GM12864 (cell line): ENCODE data around the gene ASCC3.

Experiments used
- DNase-seq: peaks from one replicate; pipeline ENCODE4 v3.0.0-alpha.2; 2011; ENCODE audit warnings: low read depth
- H3K4me3 ChIP-seq: 2 replicates; pipeline ENCODE4 v1.5.1; 2011; ENCODE audit warnings: mild to moderate bottlenecking, low read depth, low read length, control low read depth
- CTCF ChIP-seq: IDR thresholded peaks from 2 replicates; pipeline ENCODE4 v1.5.1; 2011; ENCODE audit warnings: low read depth, mild to moderate bottlenecking, moderate library complexity, low read length, control low read depth, inconsistent platforms; ENCODE audit errors: missing control alignments

The ASCC3 gene

GRCh38 chr6:100862063-100862462 is 19.1 kb downstream of the ASCC3 start:
- no peak for DNase-seq
- no peak overlapping the region for H3K4me3 ChIP-seq
- no peak for TF ChIP-seq CTCF

- TF ChIP-seq CTCF, result no peak
- no peak overlapping the region for H3K4me3 ChIP-seq
- no peak for DNase-seq
These were observed 25.0 kb downstream of the ASCC3 start for GRCh38 chr6:100856146-100856545.

DNA sequence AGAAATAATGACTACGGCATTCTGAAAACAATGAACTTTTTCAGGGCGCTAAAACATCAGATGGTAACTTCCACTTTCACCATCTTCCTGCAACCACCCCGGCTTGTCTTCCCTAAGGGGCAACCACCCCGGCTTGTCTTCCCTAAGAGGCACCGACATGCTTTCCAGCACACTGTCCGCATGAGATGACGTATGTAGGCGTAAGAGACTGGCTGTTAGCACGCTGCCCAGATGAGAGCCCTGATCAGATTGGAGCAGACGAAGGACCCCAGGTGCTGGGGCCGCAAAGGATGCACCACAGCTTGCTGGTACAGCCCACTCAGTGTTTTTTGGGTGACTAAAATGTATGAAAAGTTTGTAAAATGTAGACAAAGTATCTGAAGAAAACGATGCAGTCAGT is 29.3 kb downstream of the ASCC3 start:
- TF ChIP-seq CTCF, result no peak
- DNase-seq, result no peak
- no peak overlapping the region for H3K4me3 ChIP-seq

DNA sequence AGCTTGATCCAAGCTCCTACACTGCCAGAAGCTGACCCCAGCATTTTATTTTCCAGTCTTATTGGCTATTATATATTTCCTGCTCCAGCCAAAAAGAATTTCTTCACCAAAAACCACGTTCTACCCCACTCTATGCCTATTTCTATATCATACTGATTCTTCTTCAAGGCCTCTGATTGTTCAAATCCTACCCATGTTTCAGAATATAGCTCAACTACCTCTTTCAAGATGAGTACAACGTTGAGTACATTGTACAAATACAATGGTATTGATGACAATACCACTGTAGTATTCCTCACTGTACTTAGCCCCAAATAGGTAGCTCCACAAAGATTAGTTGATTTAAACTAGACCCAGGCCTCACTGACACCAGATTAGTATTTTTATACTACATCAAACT is 31.0 kb downstream of the ASCC3 start:
- no peak for DNase-seq
- TF ChIP-seq CTCF, result no peak
- no peak overlapping the region for H3K4me3 ChIP-seq

DNA sequence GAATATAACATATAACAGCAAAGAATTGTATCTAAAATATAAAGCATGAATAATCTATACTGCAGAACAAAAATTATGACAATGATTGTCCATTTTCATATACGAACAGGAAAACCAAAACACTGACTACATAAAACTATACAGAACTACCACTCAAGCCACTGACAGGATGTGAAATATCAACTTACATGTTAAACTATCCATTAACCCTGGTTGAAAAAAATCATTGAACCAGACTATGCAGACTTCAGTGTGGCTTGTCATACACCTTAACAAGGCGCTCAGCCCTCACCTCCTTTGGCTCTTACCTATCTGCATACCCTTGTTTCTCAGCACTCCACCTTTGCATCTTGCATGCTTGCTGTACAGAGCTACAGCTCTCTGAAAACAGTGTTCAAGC is 34.9 kb downstream of the ASCC3 start:
- no peak for DNase-seq
- TF ChIP-seq CTCF, result no peak
- no peak overlapping the region for H3K4me3 ChIP-seq

- no peak for TF ChIP-seq CTCF
- H3K4me3 ChIP-seq, result no peak overlapping the region
- no peak for DNase-seq
These were observed 35.5 kb downstream of the ASCC3 start for GRCh38 chr6:100845676-100846075.

- no peak for DNase-seq
- no peak overlapping the region for H3K4me3 ChIP-seq
- no peak for TF ChIP-seq CTCF
These were observed 41.7 kb downstream of the ASCC3 start for GRCh38 chr6:100839419-100839818.
